HepG2 (cell line): ENCODE measurements around the gene PGAP3. TPM values are rescaled to one million over a fixed set of nuclear protein-coding genes. Genes with fewer than 3 reads are reported as not detected.
A peak's percentile ranks its signal among the peaks of the same experiment; 100 is the strongest.

Source experiments
- EP300 ChIP-seq, 3 experiments: sonication (generic) in 1 of 3; formaldehyde crosslinking in 1 of 3; IDR thresholded peaks; 2 replicates each; pipeline versions ENCODE4 v1.5.1 to v1.6.1; 2011 to 2020; ENCODE audit warnings: low read depth in 2 of 3, low read length in 2 of 3, borderline replicate concordance in 1 of 3, improper control_type of control experiment in 1 of 3, mild to moderate bottlenecking in 1 of 3, missing genetic modification reagents in 1 of 3, moderate library complexity in 1 of 3
- HMGXB4 ChIP-seq, 2 experiments: sonication (generic) in 1 of 2; formaldehyde crosslinking in 1 of 2; IDR thresholded peaks; 2 replicates each; pipeline versions ENCODE4 v1.4.0 to v1.6.1; 2018 to 2020; ENCODE audit warnings: missing genetic modification reagents in 2 of 2, borderline replicate concordance in 1 of 2, low read depth in 1 of 2, mild to moderate bottlenecking in 1 of 2, missing biosample characterization in 1 of 2
- HNF4A ChIP-seq: sonication (generic); formaldehyde crosslinking; IDR thresholded peaks from 2 replicates; pipeline ENCODE4 v1.4.0; 2020; ENCODE audit warnings: missing genetic modification reagents
- ISX ChIP-seq: sonication (generic); formaldehyde crosslinking; conservative IDR thresholded peaks from 2 replicates; pipeline ENCODE4 v1.5.0; 2020; ENCODE audit warnings: missing genetic modification reagents
- KAT8 ChIP-seq: IDR thresholded peaks from 2 replicates; pipeline ENCODE4 v1.6.1; 2016; ENCODE audit warnings: missing genetic modification reagents, missing compliant biosample characterization
- NCOA2 ChIP-seq: sonication (generic); formaldehyde crosslinking; IDR thresholded peaks from 2 replicates; pipeline ENCODE4 v1.8.0; 2022; ENCODE audit warnings: inconsistent platforms
- NFE2 ChIP-seq: sonication (generic); formaldehyde crosslinking; IDR thresholded peaks from 2 replicates; pipeline ENCODE4 v1.4.0; 2020; ENCODE audit warnings: missing genetic modification reagents
- NFYB ChIP-seq: sonication (generic); formaldehyde crosslinking; IDR thresholded peaks from 2 replicates; pipeline ENCODE4 v1.4.0; 2020; ENCODE audit warnings: missing genetic modification reagents
- RCOR2 ChIP-seq: IDR thresholded peaks from 2 replicates; pipeline ENCODE4 v1.6.1; 2016; ENCODE audit warnings: missing biosample characterization, missing genetic modification reagents
- SAP130 ChIP-seq: IDR thresholded peaks from 2 replicates; pipeline ENCODE4 v1.6.1; 2016; ENCODE audit warnings: low read depth
- SKIL ChIP-seq: sonication (generic); formaldehyde crosslinking; IDR thresholded peaks from 2 replicates; pipeline ENCODE4 v1.8.0; 2022; ENCODE audit warnings: missing genetic modification reagents, mild to moderate bottlenecking, moderate library complexity, borderline replicate concordance
- SMYD3 ChIP-seq: sonication (generic); formaldehyde crosslinking; IDR thresholded peaks from 2 replicates; pipeline ENCODE4 v1.8.1; 2023; ENCODE audit warnings: mild to moderate bottlenecking, missing genetic modification reagents
- STAT5B ChIP-seq: sonication (generic); formaldehyde crosslinking; IDR thresholded peaks from 2 replicates; pipeline ENCODE4 v1.4.0; 2020; ENCODE audit warnings: missing genetic modification reagents
- TCF7 ChIP-seq: sonication (generic); IDR thresholded peaks from 2 replicates; pipeline ENCODE4 v1.6.1; 2016; ENCODE audit warnings: antibody characterized with exemption, low read depth
- ZBTB20 ChIP-seq: sonication (generic); formaldehyde crosslinking; IDR thresholded peaks from 2 replicates; pipeline ENCODE4 v1.8.1; 2023; ENCODE audit warnings: missing genetic modification reagents, low read depth, mild to moderate bottlenecking, borderline replicate concordance
- ZBTB42 ChIP-seq: sonication (generic); formaldehyde crosslinking; IDR thresholded peaks from 2 replicates; pipeline ENCODE4 v1.5.0; 2020; ENCODE audit warnings: mild to moderate bottlenecking, missing genetic modification reagents
- ZNF3 ChIP-seq: IDR thresholded peaks from 2 replicates; pipeline ENCODE4 v1.7.0; 2017; ENCODE audit warnings: inconsistent platforms
- ZNF549 ChIP-seq: sonication (generic); formaldehyde crosslinking; IDR thresholded peaks from 2 replicates; pipeline ENCODE4 v1.5.0; 2020; ENCODE audit warnings: missing genetic modification reagents
- ZNF616 ChIP-seq: sonication (generic); formaldehyde crosslinking; IDR thresholded peaks from 2 replicates; pipeline ENCODE4 v1.5.0; 2020; ENCODE audit warnings: low read depth, mild to moderate bottlenecking, missing genetic modification reagents
- ZNF710 ChIP-seq: sonication (generic); formaldehyde crosslinking; IDR thresholded peaks from 2 replicates; pipeline ENCODE4 v1.5.0; 2020; ENCODE audit warnings: mild to moderate bottlenecking, missing genetic modification reagents, borderline replicate concordance
- ZSCAN12 ChIP-seq: sonication (generic); formaldehyde crosslinking; IDR thresholded peaks from 2 replicates; pipeline ENCODE4 v1.9.0; 2021; ENCODE audit warnings: mild to moderate bottlenecking, missing genetic modification reagents
- polyA plus RNA-seq, 8 experiments: library from polyadenylated mRNA; depleted of rRNA in 3 of 8; stranded (reverse) in 7 of 8; unstranded in 1 of 8; fragments of >200 nt; fragmentation: Illumina TruSeq in 4 of 8; extraction: Trizol in 4 of 8; gene quantifications; 2 replicates each; pipeline versions ENCODE4 v1.2.1 to v1.2.3, GENCODE V29; 2011 to 2016; ENCODE audit warnings: low read depth in 4 of 8, missing spikeins in 1 of 8, mixed read lengths in 1 of 8; ENCODE audit not compliant: insufficient read depth in 1 of 8
- total RNA-seq, 5 experiments: library from RNA; depleted of rRNA; stranded (reverse); fragments of >200 nt; fragmentation: Illumina TruSeq; extraction: Trizol; gene quantifications; 2 replicates each; pipeline ENCODE4 v1.2.3, GENCODE V29; 2016; ENCODE audit warnings: low read depth in 1 of 5

Gene PGAP3
- total and polyA plus RNA-seq, 2 of the 13 experiments (the other 11 are each of a cell fraction or from before 2014, with no cell fraction given) = 11.9 to 14.6 TPM

GRCh38 chr17:39736319-39737165 lies 48.7 kb upstream of the PGAP3 start (continued):
- peak; percentile 98 for TF ChIP-seq TCF7
- TF ChIP-seq SKIL (CRISPR knock-in tag) = peak; percentile 52; the same call in 1 of the 2 replicates
- no peak for TF ChIP-seq ISX (CRISPR knock-in tag)
- TF ChIP-seq ZSCAN12 = no peak
- TF ChIP-seq ZBTB20 (CRISPR knock-in tag) = peak; percentile 56; the same call in 1 of the 2 replicates
- no peak for TF ChIP-seq ZNF616
- no peak; a peak in 2 of 4 replicates for TF ChIP-seq HMGXB4 (CRISPR knock-in tag; IDR thresholded peaks at IDR 0.05; ENCODE audit: borderline replicate concordance in 1 of 2, low read depth in 1 of 2)
- TF ChIP-seq ZNF549 (CRISPR knock-in tag) = no peak
- TF ChIP-seq NCOA2 = peak; percentile 78
- TF ChIP-seq STAT5B (CRISPR knock-in tag) = no peak
- peak; percentile 50 for TF ChIP-seq KAT8 (CRISPR knock-in tag)
- TF ChIP-seq RCOR2 = peak; percentile 86
- peak; percentile 49; the same call in 1 of the 2 replicates for TF ChIP-seq ZNF710
- TF ChIP-seq SMYD3 (CRISPR knock-in tag) = peak; percentile 15; the same call in 1 of the 2 replicates
- peak; percentile 91 for TF ChIP-seq SAP130 (CRISPR knock-in tag)
- no peak for TF ChIP-seq ZBTB42 (CRISPR knock-in tag)
- TF ChIP-seq NFE2 = peak; percentile 15; the same call in 1 of the 2 replicates
- TF ChIP-seq HNF4A (CRISPR knock-in tag) = peak; percentile 78
- 0 out of 2 replicates have a peak, but pooled peaks have one; percentile 26 for TF ChIP-seq ZNF3 (CRISPR knock-in tag)
- TF ChIP-seq NFYB (CRISPR knock-in tag) = no peak
- TF ChIP-seq EP300 (IDR thresholded peaks at IDR 0.05; ENCODE audit: low read depth in 2 of 2, low read length in 2 of 2) = peak in 1 of 2 experiments; percentile 86; a peak in 2 of 4 replicates
- peak; percentile 75; the same call in 1 of the 2 replicates for TF ChIP-seq EP300 (CRISPR knock-in tag; IDR thresholded peaks at IDR 0.05; ENCODE audit: borderline replicate concordance)
